GM21737 (cell line): ENCODE results near the gene IMPA2.
A peak's percentile ranks its signal among the peaks of the same experiment; 100 is the strongest.
"Not testable (repeated sequence)": the region's sequence is repeated elsewhere in the genome, so short reads cannot be mapped to it uniquely, and the experiment has no call there.

Experiments used
- ATAC-seq: cut with Tn5 transposase; IDR thresholded peaks from one replicate; pipeline ENCODE4 v1.9.1; 2021; ENCODE audit warnings: mild to moderate bottlenecking, moderate library complexity; ENCODE audit not compliant: unreplicated experiment

The IMPA2 gene

DNA sequence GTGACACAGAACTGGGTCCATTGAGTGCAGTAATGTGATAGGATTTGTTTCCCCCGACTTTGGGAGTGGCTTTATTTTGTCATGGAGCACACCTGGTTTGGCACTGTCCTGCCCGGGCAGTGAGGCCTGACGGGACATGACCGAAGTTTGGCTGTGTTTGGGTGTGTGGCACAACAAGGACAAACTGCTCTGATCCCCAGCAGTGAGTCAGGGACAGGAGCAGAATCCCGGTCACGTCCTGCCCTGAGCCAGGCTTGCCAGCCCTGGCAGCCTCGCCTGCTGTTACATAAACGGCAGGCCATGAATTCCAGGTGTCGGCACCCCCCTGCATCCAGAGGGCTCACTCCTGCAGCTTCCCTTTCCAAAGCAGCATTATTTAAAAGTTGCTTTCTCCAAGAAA, 45.7 kb downstream of the IMPA2 start:
- ATAC-seq, result no peak

DNA sequence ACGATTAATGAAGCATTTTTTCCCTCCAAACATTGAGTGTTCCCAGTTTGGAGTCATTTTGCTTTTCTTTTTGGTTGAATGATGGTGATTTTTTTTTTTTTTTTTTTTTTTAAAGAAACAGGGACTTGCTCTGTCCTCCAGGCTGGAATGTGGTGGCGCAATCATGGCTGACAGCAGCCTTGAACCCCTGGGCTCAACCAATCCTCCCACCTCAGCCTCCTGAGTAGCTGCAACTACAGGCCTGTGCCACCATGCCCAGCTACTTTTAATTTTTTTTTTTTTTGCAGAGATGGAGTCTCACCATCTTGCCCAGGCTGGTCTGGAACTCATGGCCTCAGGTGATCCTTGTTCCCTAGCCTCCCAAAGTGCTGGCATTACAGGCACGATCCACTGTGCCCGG, 46.2 kb downstream of the IMPA2 start:
- no peak for ATAC-seq

DNA sequence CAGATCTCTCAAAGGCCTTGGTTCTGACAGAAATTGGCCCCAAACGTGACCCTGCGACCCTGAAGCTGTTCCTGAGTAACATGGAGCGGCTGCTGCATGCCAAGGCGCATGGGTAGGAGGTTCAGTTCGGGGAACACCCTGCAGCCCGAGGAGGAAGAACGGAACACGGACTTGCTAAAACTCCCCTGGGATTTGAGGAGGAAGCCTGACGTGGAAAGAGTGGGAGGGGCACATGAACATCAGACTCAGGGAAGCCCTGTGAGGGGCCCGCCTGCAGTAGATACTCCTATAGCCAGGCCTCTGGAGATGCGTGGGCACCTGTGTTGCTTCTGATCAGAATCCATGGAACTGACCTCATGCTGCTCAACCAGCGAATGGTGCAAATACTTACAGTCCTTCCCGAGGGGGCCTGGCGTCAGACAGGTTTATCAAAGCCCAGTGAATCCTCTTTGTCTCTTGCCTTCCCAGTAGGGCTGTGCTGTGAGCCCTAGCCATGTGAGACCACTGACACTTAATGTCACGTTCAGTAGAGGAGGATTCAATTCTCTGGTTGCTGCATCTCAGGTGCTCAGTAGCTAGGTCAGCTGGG, 46.8 kb downstream of the IMPA2 start:
- no peak for ATAC-seq

DNA sequence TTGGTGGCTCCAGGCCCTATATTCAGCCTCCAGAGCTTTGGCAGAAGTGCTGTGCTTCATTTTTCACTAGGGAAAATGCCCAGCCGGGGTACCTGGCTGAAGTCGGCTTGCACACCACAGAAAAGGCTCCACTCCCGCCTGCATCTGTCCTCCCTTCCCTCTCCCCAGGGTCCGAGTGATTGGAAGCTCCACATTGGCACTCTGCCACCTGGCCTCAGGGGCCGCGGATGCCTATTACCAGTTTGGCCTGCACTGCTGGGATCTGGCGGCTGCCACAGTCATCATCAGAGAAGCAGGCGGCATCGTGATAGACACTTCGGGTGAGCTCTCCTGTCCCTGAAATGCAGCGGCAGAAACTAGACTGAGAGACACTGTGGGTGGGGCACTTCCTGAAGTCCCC, 47.4 kb downstream of the IMPA2 start:
- no peak for ATAC-seq

DNA sequence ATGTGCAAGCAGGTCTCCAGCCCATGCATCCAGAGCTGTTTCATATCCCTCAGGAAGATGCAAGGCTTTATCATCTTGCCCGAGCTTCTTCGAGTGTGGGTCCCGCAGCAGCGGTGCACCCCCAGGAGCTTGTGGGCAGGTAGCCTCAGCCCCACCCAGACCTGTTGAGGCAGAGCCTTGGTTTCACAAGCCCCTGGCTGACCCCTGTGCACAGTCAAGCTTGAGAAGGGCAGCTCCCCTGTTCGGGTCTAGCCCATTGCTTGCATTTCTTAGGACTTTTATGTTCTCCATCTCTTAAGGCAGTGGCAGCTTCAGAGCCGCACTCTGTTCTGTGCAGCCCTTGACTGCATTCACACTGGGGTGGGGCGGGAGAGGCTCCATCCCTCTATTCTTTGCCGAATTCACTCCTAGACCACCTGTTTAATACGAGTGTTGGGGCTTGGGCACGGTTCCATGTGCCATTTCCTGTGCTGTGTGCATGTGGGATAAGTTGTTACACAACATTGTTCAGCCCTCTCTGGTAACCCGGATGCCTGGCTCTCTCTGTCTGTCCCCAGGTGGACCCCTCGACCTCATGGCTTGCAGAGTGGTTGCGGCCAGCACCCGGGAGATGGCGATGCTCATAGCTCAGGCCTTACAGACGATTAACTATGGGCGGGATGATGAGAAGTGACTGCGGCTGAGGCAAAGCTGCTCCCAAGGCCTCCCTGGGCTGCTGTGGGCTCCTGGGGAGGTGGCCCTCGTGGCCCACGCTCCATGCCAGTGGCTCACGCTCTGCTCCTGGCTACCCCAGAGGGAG, 48.7 kb downstream of the IMPA2 start:
- no peak for ATAC-seq

- no peak for ATAC-seq
Measured at GRCh38 chr18:12030670-12031069, 49.4 kb downstream of the IMPA2 start.

GRCh38 chr18:12031181-12031580, 49.9 kb downstream of the IMPA2 start:
- ATAC-seq, result no peak

GRCh38 chr18:12031846-12032245, 50.5 kb downstream of the IMPA2 start:
- no peak for ATAC-seq

DNA sequence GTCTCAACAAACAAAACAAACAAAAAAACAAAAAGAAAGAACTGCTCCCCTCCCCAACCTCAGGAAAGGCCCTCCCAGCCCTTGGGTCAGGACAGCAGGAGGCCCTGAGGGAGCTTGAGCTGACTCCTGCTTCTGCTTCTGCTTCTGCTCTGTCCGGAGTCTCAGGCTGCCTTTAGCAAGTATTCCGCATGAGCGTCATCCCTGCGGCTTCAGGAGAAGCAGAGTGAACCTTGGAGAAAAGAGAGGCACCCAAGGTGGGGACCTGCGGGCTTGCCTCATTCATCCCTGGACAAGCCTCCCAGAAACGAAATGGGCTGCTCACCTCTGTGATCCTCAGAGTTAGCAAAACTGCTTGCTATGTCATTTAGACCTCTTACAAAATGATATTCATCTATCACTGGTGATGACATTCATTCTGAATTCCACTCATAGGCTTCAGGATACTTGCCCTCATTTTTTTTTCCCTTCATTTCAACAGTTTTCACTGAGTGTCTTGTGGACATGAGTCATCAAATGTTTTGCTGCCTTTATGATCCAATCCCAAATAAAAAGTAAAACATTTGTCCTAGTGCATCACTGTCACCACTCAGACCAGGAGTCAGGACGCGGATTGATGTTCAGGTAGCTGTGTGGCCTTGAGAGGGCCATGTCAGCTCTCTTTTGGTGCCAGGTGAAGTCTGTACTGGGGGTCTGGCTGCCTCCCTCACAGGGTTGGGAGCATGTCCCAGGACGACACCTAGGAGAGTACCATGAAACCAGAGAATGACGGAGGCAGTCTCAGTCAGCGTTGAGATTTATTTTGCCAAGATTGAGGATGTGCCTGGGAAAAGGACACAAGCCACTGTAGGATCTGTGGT, 51.7 kb downstream of the IMPA2 start:
- no peak for ATAC-seq

GRCh38 chr18:12033643-12034025, 52.3 kb downstream of the IMPA2 start:
- no peak for ATAC-seq

DNA sequence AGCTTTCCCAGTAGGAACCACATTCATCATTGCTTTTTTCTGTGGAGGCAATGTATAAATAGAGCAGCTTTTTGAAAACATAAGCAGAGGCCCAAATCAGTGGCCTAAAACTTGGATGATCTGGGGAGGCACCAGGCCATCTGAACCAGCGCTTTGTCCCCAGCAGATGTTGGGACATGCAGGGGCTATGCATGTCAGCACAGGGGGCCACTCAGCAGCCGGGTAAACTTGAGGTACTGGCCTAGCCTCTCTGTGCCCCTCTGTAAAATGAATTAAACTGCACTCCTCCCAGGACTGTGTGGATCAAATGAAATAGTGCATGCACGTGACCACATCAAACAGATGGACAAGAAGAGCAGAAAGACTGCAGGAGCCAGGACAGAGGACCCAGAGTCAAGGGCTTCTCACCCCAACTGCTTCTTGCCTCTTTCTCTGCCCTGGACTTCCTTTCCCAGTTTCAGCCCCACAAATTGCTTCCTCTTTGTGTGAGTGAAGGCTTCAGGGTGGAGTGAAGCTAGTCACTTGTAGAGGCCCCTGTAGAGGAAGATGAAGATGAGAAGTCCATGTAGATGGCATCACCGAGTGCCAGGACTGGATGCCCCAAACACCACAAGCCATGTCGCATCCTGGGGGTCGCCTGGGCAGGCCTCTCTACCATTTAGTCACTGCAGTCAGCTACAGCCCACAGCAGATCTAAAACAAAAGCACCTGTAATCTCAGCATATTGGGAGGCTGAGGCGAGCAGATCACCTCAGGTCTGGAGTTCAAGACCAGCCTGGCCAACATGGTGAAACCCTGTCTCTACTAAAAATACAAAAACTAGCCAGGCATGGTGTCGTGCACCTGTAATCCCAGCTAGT, 53.2 kb downstream of the IMPA2 start:
- ATAC-seq, result no peak

- ATAC-seq, result no peak
Measured at GRCh38 chr18:12035481-12035880, 54.2 kb downstream of the IMPA2 start.

- ATAC-seq, result no peak
Measured at GRCh38 chr18:12036201-12036751, 55.0 kb downstream of the IMPA2 start.

DNA sequence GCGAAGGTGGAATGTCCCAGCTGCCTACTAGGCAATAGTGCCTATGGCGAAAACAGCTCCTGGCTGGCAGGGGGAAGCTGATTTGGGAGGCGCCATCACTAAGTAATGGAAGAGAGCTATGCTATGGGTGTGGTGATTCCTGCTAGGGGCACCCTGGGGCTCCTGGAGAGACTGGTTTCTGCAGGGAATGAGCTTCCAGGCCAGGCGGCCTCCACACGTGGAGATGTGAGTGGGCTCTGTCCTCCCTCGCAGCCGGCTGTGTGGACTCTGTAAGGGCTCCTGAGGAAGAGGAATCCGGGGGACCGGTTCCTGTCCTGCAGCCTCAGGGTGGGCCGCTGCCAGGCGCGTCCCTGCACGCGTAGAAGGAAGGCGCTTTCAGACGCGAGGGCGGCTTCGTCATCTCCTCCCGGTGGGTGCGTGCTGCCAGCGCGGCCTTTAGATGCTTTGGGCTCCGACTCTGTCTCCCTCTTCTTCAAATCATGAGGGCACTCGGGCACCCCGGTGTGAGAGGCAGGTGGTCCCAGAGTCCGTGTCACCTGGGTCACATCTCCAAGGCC, 56.9 kb downstream of the IMPA2 start:
- ATAC-seq, result no peak

GRCh38 chr18:12038639-12039539, 57.6 kb downstream of the IMPA2 start:
- peak; percentile 85 for ATAC-seq

- ATAC-seq, result not testable (repeated sequence)
Measured at GRCh38 chr18:12039540-12039930, 58.2 kb downstream of the IMPA2 start.

DNA sequence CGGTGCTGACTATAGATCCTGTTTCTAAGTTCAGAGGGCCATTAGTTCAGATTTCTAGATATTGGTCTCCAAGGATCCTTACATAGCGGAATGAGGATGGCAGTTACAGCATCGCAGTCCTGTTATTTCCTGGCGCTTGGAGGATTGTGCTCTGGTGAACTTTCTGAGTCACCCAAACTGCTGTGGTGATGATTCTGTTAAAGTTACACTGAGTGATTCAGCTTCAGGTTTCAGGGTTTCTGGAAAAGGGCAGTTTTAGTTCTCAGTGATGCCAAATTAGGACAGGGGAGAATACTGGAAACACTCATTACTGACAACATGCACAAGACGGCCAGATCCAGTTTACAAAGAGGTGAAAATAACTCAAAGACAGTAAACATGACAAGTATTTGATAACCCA, 60.3 kb downstream of the IMPA2 start:
- no peak for ATAC-seq

GRCh38 chr18:12043811-12044210, 62.5 kb downstream of the IMPA2 start:
- no peak for ATAC-seq

GRCh38 chr18:12044591-12044990, 63.3 kb downstream of the IMPA2 start:
- no peak for ATAC-seq
